Stimulated activated CD8-positive, alpha-beta memory T cell treated with anti-CD3 and anti-CD28 coated beads, Interleukin-7, amount 100 ng/mL, for 1 hour (primary cell): ENCODE measurements around the gene PRR35.

Experiments
- DNase-seq, 2 donors: peaks; one replicate each; pipeline ENCODE4 v3.0.0-alpha.2; 2020; ENCODE audit warnings: low read depth in 2 of 2

PRR35 gene

GRCh38 chr16:580141-580945 is 20.1 kb downstream of the PRR35 start:
- DNase-seq, result no peak

- DNase-seq, result no peak
These were observed 20.8 kb downstream of the PRR35 start for GRCh38 chr16:580946-581498.

- no peak for DNase-seq
These were observed 22.0 kb downstream of the PRR35 start for GRCh38 chr16:582218-582613.

- no peak for DNase-seq
These were observed 22.6 kb downstream of the PRR35 start for GRCh38 chr16:582614-583331.

- DNase-seq, result no peak
These were observed 23.2 kb downstream of the PRR35 start for GRCh38 chr16:583470-583814.

- no peak for DNase-seq
These were observed 23.8 kb downstream of the PRR35 start for GRCh38 chr16:583815-584591.

- DNase-seq, result no peak
These were observed 25.2 kb downstream of the PRR35 start for GRCh38 chr16:585351-585750.

- no peak for DNase-seq
These were observed 26.0 kb downstream of the PRR35 start for GRCh38 chr16:586047-586644.

GRCh38 chr16:586645-587590 is 26.7 kb downstream of the PRR35 start:
- no peak for DNase-seq

- peak in 1 of 2 donors; percentile 23 for DNase-seq
These were observed 28.4 kb downstream of the PRR35 start for GRCh38 chr16:588639-588888.

- peak; percentile 97 to 99 for DNase-seq
These were observed 28.9 kb downstream of the PRR35 start for GRCh38 chr16:588889-589657.

DNA sequence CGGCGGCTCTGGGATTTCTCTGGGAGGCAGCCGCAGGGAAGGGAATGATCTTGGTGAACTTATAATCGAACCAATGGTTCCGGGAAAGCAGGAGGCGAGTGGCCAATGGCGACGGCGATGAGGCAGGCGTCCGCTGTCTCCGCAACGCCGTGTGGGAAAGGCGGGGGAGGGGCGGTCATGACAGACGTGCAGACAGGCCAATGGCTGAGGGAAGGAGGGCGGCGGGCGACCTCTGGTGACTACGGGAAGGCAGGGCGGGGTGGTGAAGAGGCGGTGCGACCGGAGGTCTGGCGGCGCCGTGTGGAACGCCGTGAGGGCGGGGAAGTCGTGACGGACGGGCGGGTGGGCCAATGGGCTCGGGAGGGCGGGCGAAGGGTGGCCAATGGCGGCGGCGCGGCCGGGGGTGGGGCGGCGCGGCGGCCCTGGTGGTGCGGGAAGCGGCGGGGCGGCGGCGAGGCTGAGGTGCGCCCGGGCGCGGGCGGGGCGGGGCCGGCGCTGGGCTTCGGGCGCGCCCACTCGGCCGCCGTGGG is 29.5 kb downstream of the PRR35 start, which contains the start of gene RAB40C:
TSS of gene RAB40C (plus strand) at position 409 of the 530 bp plus-strand sequence. CDS start 226 bp downstream, outside the sequence.
- peak; percentile 97 for DNase-seq

DNA sequence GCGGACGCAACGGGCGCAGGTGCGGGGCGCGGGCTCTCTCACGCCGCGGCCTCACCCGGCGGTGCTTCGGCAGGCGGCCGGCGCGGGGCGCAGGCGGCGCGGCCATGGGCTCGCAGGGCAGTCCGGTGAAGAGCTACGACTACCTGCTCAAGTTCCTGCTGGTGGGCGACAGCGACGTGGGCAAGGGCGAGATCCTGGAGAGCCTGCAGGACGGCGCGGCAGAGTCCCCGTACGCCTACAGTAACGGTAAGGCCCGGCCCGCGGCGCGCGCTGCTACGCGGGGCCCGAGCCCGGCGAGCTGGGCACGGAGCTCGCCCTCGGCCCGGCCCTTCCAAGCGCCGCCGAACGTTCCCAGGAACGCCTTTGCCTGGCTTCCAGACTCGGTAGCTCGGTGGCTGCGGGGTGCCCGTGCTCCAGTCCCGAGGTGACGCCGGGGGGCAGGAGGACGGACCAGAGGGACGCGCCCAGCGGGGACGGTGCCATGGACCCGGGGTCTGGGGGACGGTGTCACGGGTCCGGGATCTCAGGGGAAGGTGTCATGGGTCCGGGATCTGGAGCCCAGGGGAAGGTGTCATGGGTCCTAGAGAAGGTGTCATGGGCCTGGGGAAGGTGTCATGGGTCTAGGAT is 30.1 kb downstream of the PRR35 start:
- DNase-seq, result no peak

DNA sequence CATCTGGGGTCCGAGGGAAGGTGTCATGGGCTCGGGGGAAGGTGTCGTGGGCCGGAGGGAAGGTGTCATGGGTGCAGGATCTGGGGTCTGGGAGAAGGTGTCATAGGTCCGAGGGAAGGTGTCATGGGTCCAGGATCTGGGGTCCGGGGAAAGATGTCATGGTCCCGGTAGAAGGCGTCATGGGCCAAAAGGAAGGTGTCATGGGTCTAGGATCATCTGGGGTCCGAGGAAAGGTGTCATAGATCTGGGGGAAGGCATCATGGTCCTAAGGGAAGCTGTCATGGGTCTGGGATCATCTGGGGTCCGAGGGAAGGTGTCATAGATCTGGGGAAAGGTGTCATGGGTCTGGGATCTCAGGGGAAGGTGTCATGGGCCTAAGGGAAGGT is 30.6 kb downstream of the PRR35 start:
- no peak for DNase-seq

GRCh38 chr16:591231-591630 is 31.0 kb downstream of the PRR35 start:
- no peak for DNase-seq

DNA sequence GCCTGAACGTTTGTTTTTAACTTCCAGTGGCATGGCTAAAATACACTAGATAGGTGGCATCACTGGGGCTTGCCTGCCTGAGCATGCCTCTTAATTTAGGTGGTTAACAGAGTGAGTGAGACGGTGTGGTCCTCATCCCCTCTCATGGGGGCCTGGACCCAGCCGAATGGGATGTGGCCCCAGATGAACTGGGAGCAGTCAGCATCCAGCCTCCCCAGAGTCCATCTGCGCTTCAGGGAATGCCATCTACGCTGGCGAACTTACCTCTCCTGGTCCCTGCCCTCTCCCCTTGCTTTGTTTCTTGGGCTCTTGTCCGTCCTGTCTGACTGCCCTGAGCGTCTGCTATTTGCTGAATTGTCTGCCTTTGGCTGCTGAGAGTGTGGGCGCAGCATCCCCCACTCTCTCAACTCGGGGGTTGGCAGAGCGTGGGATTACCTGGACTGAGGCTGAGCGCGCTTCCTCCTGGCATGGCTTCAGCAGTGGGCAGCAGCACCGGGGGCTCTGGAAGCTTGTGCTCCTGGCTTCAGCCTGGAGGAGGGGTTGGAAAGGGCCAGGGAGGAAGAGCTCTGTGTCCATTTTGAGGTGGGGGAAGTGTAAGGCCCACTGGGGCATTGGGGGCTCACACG is 31.8 kb downstream of the PRR35 start:
- DNase-seq, result no peak

- DNase-seq, result no peak
These were observed 32.5 kb downstream of the PRR35 start for GRCh38 chr16:592518-593306.

GRCh38 chr16:593406-593805 is 33.2 kb downstream of the PRR35 start:
- DNase-seq, result no peak
